Adrenal gland (tissue), 12 donors: ENCODE results near the gene PYM1. TPM values are rescaled to one million over a fixed set of nuclear protein-coding genes. Genes with fewer than 3 reads are reported as not detected.
A peak's percentile ranks its signal among the peaks of the same experiment; 100 is the strongest.

ENCODE experiments used
- DNase-seq, 7 donors: peaks; one replicate each; pipeline ENCODE4 v3.0.0-alpha.2; 2019 to 2020
- H3K27ac ChIP-seq, 5 donors: fragments of 200-600 bp; sonication (generic) in 4 of 5; 1 replicate in 3 of 5; 2 replicates in 2 of 5; pipeline versions ENCODE4 v1.5.1 to v1.8.0; 2016 to 2020; ENCODE audit warnings: mild to moderate bottlenecking in 1 of 5
- H3K27me3 ChIP-seq: fragments of 200-600 bp; 2 replicates; pipeline ENCODE4 v1.8.0; 2021
- H3K36me3 ChIP-seq, 2 donors: fragments of 200-600 bp; replicated peaks in 1 of 2; 1 replicate in 1 of 2; 2 replicates in 1 of 2; pipeline versions ENCODE4 v1.5.1 to v1.8.0; 2018 to 2022
- H3K4me1 ChIP-seq, 2 donors: fragments of 200-600 bp; replicated peaks in 1 of 2; 1 replicate in 1 of 2; 2 replicates in 1 of 2; pipeline versions ENCODE4 v1.5.1 to v1.8.0; 2018 to 2021
- H3K4me3 ChIP-seq, 4 donors: fragments of 200-600 bp; sonication (generic) in 3 of 4; one replicate each; pipeline ENCODE4 v1.5.1; 2016 to 2018
- H3K9me3 ChIP-seq, 3 donors: fragments of 200-600 bp; sonication (generic) in 1 of 3; replicated peaks in 1 of 3; 1 replicate in 2 of 3; 2 replicates in 1 of 3; pipeline versions ENCODE4 v1.5.1 to v1.8.0; 2016 to 2021
- CTCF ChIP-seq, 6 experiments: fragments of 450-650 bp in 4 of 6; fragments of 200-600 bp in 2 of 6; sonication (generic) in 1 of 6; IDR thresholded peaks; 1 replicate in 5 of 6; 2 replicates in 1 of 6; pipeline versions ENCODE4 v1.5.1 to v1.8.0; 2016 to 2021; ENCODE audit warnings: antibody characterized with exemption in 6 of 6, mild to moderate bottlenecking in 2 of 6, moderate library complexity in 1 of 6
- POLR2A ChIP-seq, 2 donors: fragments of 450-650 bp; IDR thresholded peaks; one replicate each; pipeline ENCODE4 v1.6.1; 2017; ENCODE audit warnings: antibody characterized with exemption in 2 of 2, mild to moderate bottlenecking in 2 of 2, moderate library complexity in 1 of 2
- WGBS, 4 donors: extraction: QIAGEN DNeasy Blood & Tissue Kit in 2 of 4; methylation state at CpG; one replicate each; pipeline versions ENCODE4 v1.1.5 to v1.1.7; 2013 to 2017; 5-methylcytosine and 5-hydroxymethylcytosine counted together
- intact Hi-C, 2 donors: fragments of 100-400 bp; cut with DNase I; formaldehyde crosslinking; loops; one replicate each; pipeline versions ENCODE4 v1.14.1 to v1.15.0; 2022 to 2023
- polyA plus RNA-seq, 3 donors: library from polyadenylated mRNA; stranded (reverse); fragments of 200-250 nt in 2 of 3; fragments of 350-450 nt in 1 of 3; fragmentation: Illumina TruSeq in 1 of 3; extraction: RNeasy Lipid Tissue Mini Kit (QIAGEN cat#74804) in 1 of 3; gene quantifications; one replicate each; pipeline ENCODE4 v1.2.3, GENCODE V29; 2013 to 2014
- total RNA-seq, 9 donors: library from RNA; depleted of rRNA in 4 of 9; stranded (reverse); fragments of >200 nt in 4 of 9; fragments of 120-200 nt in 1 of 9; fragmentation: NEBNext Ultra II Directional in 1 of 9; extraction: Animal tissue kit (Norgen Biotek cat#: 25700) in 1 of 9; gene quantifications; one replicate each; pipeline versions ENCODE4 v1.1.0 to v1.2.4, GENCODE V29; 2013 to 2023
- donor health status: healthy with polysubstance abuse.
- donor health status: Bipolar disorder and iron deficiency.
- donor health status: DM: yes; HTN: yes; CAD: no.
- donor health status: DM: no; HTN: no; CAD: no.
- donor health status: DM: no; HTN: no; CAD: no.
- donor health status: DM: yes; HTN: yes; CAD: no.

PYM1 gene
- total and polyA plus RNA-seq, 12 donors, result 32.1 to 60.9 (median 43.5) TPM

GRCh38 chr12:55933799-55934742 is 6.4 kb upstream of the PYM1 start:
- peaks cover 23 to 39% of the 10 kb centered on the region in 2 donors for H3K4me1 ChIP-seq
- intact Hi-C loops, result loop anchor here in 1 of 2 donors (5.0 kb wide), 1 partner anchor 112 kb away; no protein-coding TSS in a partner anchor
- H3K36me3 ChIP-seq, result peaks cover 0 to 7% of the 10 kb centered on the region in 2 donors
- H3K27ac ChIP-seq, result no peak overlapping the region
- H3K9me3 ChIP-seq, result no peaks in the 10 kb centered on the region
- no peak for DNase-seq
- H3K4me3 ChIP-seq, result no peak overlapping the region
- TF ChIP-seq POLR2A (IDR thresholded peaks at IDR 0.05) (no peak), CTCF (IDR thresholded peaks at IDR 0.05) (no peak)
- 94 to 100% (median 96%) methylated on average over 1 of the region's 1 CpG for WGBS, 4 donors
- no peaks in the 10 kb centered on the region for H3K27me3 ChIP-seq

DNA sequence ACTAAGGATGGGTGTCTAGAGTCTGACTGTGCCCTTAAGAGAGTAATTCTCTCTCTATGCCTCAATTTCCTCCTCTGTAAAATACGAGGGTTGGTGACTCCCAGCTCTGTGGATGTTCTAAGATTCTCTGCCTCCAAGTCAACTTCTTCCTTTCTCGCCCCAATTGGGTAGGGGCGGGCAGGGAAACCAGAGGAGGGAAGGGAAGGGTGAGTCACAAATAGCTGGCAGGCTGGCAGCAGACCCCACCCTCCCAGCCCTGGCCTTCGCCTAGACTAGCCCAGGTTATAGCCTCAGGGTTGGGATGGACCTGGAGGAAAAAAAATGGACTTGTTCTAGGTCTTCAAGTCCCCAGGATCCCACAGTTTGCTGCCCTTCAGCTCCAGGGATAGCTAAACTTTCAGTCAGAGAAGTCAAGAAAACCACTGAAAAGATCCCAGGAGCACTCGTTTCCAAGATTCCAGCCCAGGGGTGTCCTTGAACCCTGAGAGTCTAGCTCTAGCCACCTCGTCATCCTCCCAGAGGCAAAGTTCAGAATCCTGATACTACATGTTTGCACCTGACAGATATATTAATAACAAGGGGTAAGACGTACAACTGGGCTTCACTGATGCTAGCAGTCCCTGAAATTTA is 5.6 kb upstream of the PYM1 start:
- intact Hi-C loops, result loop anchor here in 1 of 2 donors (5.0 kb wide), 1 partner anchor 111 kb away; no protein-coding TSS in a partner anchor
- H3K4me3 ChIP-seq, result no peak overlapping the region
- H3K36me3 ChIP-seq, result peaks cover 0 to 7% of the 10 kb centered on the region in 2 donors
- no peak for DNase-seq
- H3K27ac ChIP-seq, result no peak overlapping the region
- H3K9me3 ChIP-seq, result no peaks in the 10 kb centered on the region
- H3K4me1 ChIP-seq, result peaks cover 23 to 47% of the 10 kb centered on the region in 2 donors
- no peaks in the 10 kb centered on the region for H3K27me3 ChIP-seq
- TF ChIP-seq CTCF (IDR thresholded peaks at IDR 0.05), result no peak
- no peak for TF ChIP-seq POLR2A (IDR thresholded peaks at IDR 0.05)
- WGBS, 4 donors, result 24 to 45% (median 30%) methylated on average over 5 to 7 of the region's 7 CpGs

DNA sequence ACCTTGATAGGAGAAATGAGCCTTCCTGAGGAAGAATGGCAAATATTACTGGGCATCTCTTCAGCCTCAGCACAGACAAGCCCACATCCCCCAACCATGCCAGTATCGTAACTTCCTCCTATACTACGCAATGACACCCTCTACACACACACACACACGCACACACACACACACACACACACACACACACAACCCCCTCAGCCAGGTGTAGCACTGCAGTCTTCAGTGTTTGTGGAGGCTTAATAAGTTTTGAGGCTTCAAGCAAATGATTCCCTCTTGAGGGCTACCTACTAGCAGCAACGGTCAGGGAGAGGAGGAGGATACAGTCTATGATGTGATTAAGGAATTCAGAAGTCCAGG is 4.8 kb upstream of the PYM1 start:
- Histone ChIP-seq H3K9me3 (no peaks in the 10 kb centered on the region), H3K27ac (peak overlapping the region in 2 of 5 donors; percentile 54 to 78), H3K27me3 (no peaks in the 10 kb centered on the region), H3K4me1 (peaks cover 26 to 51% of the 10 kb centered on the region in 2 donors), H3K36me3 (peaks cover 0 to 3% of the 10 kb centered on the region in 2 donors), H3K4me3 (peak overlapping the region in 2 of 4 donors; percentile 86 to 89)
- 8 to 15% (median 15%) methylated on average over 3 to 4 of the region's 4 CpGs for WGBS, 4 donors
- DNase-seq, result no peak
- intact Hi-C loops, result loop anchor here in 1 of 2 donors (5.0 kb wide), 1 partner anchor 110 kb away; no protein-coding TSS in a partner anchor
- TF ChIP-seq POLR2A (IDR thresholded peaks at IDR 0.05) (no peak), CTCF (IDR thresholded peaks at IDR 0.05) (no peak)
